Measurements from ENCODE around the gene TMEM234. TPM values are rescaled to one million over a fixed set of nuclear protein-coding genes. Genes with fewer than 3 reads are reported as not detected.
A peak's percentile ranks its signal among the peaks of the same experiment; 100 is the strongest.

TMEM234 gene
- total RNA-seq, 2 donors from 2014 or later: 35.1 to 35.5 TPM

GRCh38 chr1:32221581-32221979 is 573 bp downstream of the TMEM234 start:
- H3K9me3 Mint-ChIP-seq: no peaks in the 10 kb centered on the region
- H3K9ac ChIP-seq (ENCODE audit: extremely low read depth, low read length, poor library complexity, severe bottlenecking): peak overlapping the region; percentile 93
- H3K36me3 Mint-ChIP-seq (ENCODE audit: low read depth): peaks cover 41% of the 10 kb centered on the region
- H3K27me3 ChIP-seq (ENCODE audit: control insufficient read depth, insufficient read depth, low read length, poor library complexity, severe bottlenecking): no peaks in the 10 kb centered on the region
- DNase-seq: no peak
- WGBS, 2 experiments (ENCODE audit: insufficient coverage in 1 of 2, insufficient read length in 1 of 2): 8 to 37% methylated on average over 4 to 13 of the region's 13 CpGs
- H3K27ac ChIP-seq (ENCODE audit: low read depth, low read length): peak overlapping the region; percentile 11
- no peak for TF ChIP-seq CTCF (conservative IDR thresholded peaks at IDR 0.05)
- peak overlapping the region; percentile 97 for H3K4me3 Mint-ChIP-seq
- H3K4me1 ChIP-seq (ENCODE audit: control insufficient read depth, insufficient read depth, low read length): no peaks in the 10 kb centered on the region
- H3K4me3 ChIP-seq (ENCODE audit: low read length): peak overlapping the region; percentile 98
- H3K36me3 ChIP-seq (ENCODE audit: control insufficient read depth, insufficient read depth, low read length): peaks cover 50% of the 10 kb centered on the region
- peaks cover 9% of the 10 kb centered on the region for H3K4me1 Mint-ChIP-seq
- H3K27me3 Mint-ChIP-seq (ENCODE audit: insufficient read depth): no peaks in the 10 kb centered on the region
- H3K9me3 ChIP-seq (ENCODE audit: control insufficient read depth, low read length): no peaks in the 10 kb centered on the region
- H3K27ac Mint-ChIP-seq: peak overlapping the region; percentile 97

GRCh38 chr1:32220746-32221580 is 1.2 kb downstream of the TMEM234 start:
- peak overlapping the region; percentile 97 for H3K27ac Mint-ChIP-seq
- H3K4me3 Mint-ChIP-seq: peak overlapping the region; percentile 97
- no peaks in the 10 kb centered on the region for H3K9me3 Mint-ChIP-seq
- TF ChIP-seq CTCF (conservative IDR thresholded peaks at IDR 0.05): no peak
- peak overlapping the region; percentile 93 for H3K9ac ChIP-seq (ENCODE audit: extremely low read depth, low read length, poor library complexity, severe bottlenecking)
- H3K4me1 ChIP-seq (ENCODE audit: control insufficient read depth, insufficient read depth, low read length): no peaks in the 10 kb centered on the region
- no peaks in the 10 kb centered on the region for H3K9me3 ChIP-seq (ENCODE audit: control insufficient read depth, low read length)
- 93 to 97% methylated on average over 3 to 4 of the region's 4 CpGs for WGBS, 2 experiments (ENCODE audit: insufficient coverage in 1 of 2, insufficient read length in 1 of 2)
- peaks cover 51% of the 10 kb centered on the region for H3K36me3 ChIP-seq (ENCODE audit: control insufficient read depth, insufficient read depth, low read length)
- H3K4me1 Mint-ChIP-seq: peaks cover 9% of the 10 kb centered on the region
- peaks cover 42% of the 10 kb centered on the region for H3K36me3 Mint-ChIP-seq (ENCODE audit: low read depth)
- no peak for DNase-seq
- peak overlapping the region; percentile 98 for H3K4me3 ChIP-seq (ENCODE audit: low read length)
- H3K27me3 Mint-ChIP-seq (ENCODE audit: insufficient read depth): no peaks in the 10 kb centered on the region
- H3K27ac ChIP-seq (ENCODE audit: low read depth, low read length): no peak overlapping the region
- no peaks in the 10 kb centered on the region for H3K27me3 ChIP-seq (ENCODE audit: control insufficient read depth, insufficient read depth, low read length, poor library complexity, severe bottlenecking)

GRCh38 chr1:32219022-32219421 is 3.1 kb downstream of the TMEM234 start:
- Histone ChIP-seq H3K36me3 (ENCODE audit: control insufficient read depth, insufficient read depth, low read length) (peaks cover 49% of the 10 kb centered on the region), H3K9ac (ENCODE audit: extremely low read depth, low read length, poor library complexity, severe bottlenecking) (no peak overlapping the region), H3K4me3 (ENCODE audit: low read length) (no peak overlapping the region), H3K9me3 (ENCODE audit: control insufficient read depth, low read length) (no peaks in the 10 kb centered on the region), H3K27me3 (ENCODE audit: control insufficient read depth, insufficient read depth, low read length, poor library complexity, severe bottlenecking) (no peaks in the 10 kb centered on the region), H3K4me1 (ENCODE audit: control insufficient read depth, insufficient read depth, low read length) (no peaks in the 10 kb centered on the region), H3K27ac (ENCODE audit: low read depth, low read length) (no peak overlapping the region)
- WGBS, 2 experiments (ENCODE audit: insufficient coverage in 1 of 2, insufficient read length in 1 of 2): 90 to 100% methylated on average over 1 to 7 of the region's 7 CpGs
- H3K4me1 Mint-ChIP-seq: peaks cover 9% of the 10 kb centered on the region
- H3K27ac Mint-ChIP-seq: no peak overlapping the region
- TF ChIP-seq CTCF (conservative IDR thresholded peaks at IDR 0.05): no peak
- H3K27me3 Mint-ChIP-seq (ENCODE audit: insufficient read depth): no peaks in the 10 kb centered on the region
- no peak for DNase-seq
- no peak overlapping the region for H3K4me3 Mint-ChIP-seq
- peaks cover 40% of the 10 kb centered on the region for H3K36me3 Mint-ChIP-seq (ENCODE audit: low read depth)
- no peaks in the 10 kb centered on the region for H3K9me3 Mint-ChIP-seq

All from endodermal cell (in vitro differentiated cells).